ENCODE measurements around the gene GNS. TPM values are rescaled to one million over a fixed set of nuclear protein-coding genes. Genes with fewer than 3 reads are reported as not detected.

GNS gene
- total RNA-seq, 4 donors from 2014 or later: 131 to 204 (median 172) TPM

DNA sequence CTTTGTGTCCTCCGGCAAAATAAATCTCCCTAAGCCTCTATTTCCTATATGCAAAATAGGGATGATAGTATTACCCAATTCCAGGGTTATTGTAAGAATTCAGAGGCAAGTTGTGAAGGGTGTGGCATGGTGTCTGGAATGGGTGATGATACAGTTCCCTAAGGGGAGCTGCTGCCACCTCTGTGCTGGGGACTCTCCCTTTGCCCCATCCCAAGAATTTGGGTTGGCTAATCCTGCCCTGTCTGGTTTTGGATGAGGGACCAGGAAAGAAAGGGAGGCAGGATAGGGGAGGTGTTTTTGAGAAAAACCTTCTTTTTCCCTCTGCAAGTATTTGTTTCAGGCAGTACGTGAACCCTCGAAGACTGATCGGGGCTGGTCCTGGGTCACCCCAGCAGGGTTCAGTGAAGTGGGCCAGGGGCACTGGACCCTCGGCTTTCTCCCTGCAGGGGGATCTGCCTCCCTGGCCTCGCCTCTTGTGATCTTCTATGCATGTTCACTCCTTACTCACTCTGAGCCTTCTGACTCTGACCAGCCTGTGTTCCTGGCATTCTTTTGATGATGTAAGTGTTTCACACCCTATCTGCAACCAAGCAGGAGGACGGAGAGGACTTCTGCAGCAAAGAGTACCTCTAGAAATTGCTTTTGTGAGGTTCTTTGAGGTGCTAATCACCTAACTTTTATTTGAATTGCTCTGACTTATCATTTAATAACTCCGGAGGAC lies 88.1 kb downstream of the GNS start:
- DNase-seq (ENCODE audit: low spot score) (no peak), ATAC-seq (ENCODE audit: low FRiP score) (peak; percentile 75)
- TF ChIP-seq, protein P1, sequence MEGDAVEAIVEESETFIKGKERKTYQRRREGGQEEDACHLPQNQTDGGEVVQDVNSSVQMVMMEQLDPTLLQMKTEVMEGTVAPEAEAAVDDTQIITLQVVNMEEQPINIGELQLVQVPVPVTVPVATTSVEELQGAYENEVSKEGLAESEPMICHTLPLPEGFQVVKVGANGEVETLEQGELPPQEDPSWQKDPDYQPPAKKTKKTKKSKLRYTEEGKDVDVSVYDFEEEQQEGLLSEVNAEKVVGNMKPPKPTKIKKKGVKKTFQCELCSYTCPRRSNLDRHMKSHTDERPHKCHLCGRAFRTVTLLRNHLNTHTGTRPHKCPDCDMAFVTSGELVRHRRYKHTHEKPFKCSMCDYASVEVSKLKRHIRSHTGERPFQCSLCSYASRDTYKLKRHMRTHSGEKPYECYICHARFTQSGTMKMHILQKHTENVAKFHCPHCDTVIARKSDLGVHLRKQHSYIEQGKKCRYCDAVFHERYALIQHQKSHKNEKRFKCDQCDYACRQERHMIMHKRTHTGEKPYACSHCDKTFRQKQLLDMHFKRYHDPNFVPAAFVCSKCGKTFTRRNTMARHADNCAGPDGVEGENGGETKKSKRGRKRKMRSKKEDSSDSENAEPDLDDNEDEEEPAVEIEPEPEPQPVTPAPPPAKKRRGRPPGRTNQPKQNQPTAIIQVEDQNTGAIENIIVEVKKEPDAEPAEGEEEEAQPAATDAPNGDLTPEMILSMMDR (IDR thresholded peaks at IDR 0.05): no peak

DNA sequence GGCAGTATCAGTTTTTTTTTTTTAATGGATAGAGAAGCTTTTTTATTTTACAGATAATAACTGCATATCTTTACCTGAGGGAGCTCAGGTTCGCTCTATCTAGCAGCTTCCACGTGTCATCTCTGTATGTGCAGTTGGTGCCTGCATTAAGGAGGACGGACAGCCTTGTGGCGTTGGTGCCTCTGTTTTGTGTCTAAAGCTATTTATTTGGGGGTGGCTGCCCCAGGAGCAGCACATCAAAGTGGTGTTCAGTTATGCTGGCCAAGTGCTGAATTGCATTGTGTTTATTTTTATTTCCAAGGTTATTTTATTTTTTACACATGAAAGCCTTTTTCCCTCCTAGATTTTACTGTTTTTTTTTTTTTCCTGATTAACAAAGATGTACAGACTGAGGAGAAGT lies 89.2 kb downstream of the GNS start:
- no peak for ATAC-seq (ENCODE audit: low FRiP score)
- DNase-seq (ENCODE audit: low spot score): no peak
- TF ChIP-seq, protein P1 (IDR thresholded peaks at IDR 0.05): no peak

DNA sequence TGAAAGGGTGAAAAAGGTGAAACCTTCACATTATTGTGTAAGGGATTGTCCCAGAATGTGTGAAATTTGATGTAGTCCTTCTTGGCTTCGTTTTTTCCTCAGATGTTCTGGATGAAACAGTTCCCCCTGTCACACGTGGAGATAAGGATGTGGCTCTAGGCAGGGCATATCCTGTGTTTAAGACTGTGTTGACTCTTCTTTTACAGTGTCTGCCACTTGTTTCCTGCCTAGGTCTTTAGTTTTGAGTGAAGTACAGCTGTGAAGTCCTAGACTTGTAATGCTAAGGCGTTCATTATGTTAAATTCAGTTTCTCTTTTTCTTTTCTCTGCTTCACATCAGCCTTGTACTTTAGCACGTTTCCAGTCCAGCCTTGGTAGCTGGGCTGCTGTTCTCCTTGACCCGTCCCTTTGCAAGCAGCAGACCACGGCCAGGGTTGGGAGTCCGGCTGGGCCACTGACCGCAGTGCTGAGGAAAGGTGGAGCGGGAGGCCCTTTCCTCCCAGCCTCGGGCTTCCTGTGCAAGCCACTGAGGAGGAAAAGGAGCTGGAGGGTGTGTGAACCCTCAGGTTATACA lies 89.8 kb downstream of the GNS start:
- no peak for DNase-seq (ENCODE audit: low spot score)
- no peak for ATAC-seq (ENCODE audit: low FRiP score)
- TF ChIP-seq, protein P1 (IDR thresholded peaks at IDR 0.05): no peak

GRCh38 chr12:64667793-64668192 lies 91.4 kb downstream of the GNS start:
- TF ChIP-seq, protein P1 (IDR thresholded peaks at IDR 0.05): no peak
- no peak for DNase-seq (ENCODE audit: low spot score)
- ATAC-seq (ENCODE audit: low FRiP score): no peak

GRCh38 chr12:64666054-64666914 lies 92.9 kb downstream of the GNS start:
- ATAC-seq (ENCODE audit: low FRiP score) (no peak), DNase-seq (ENCODE audit: low spot score) (no peak)
- TF ChIP-seq, protein P1 (IDR thresholded peaks at IDR 0.05): no peak

- DNase-seq (ENCODE audit: low spot score) (no peak), ATAC-seq (ENCODE audit: low FRiP score) (no peak)
- TF ChIP-seq, protein P1 (IDR thresholded peaks at IDR 0.05): no peak
Measured at GRCh38 chr12:64665514-64665913, 93.7 kb downstream of the GNS start.

Other genes starting within 250 kb of the GNS start
- gene RASSF3, start 148.9 kb downstream of the GNS start, total RNA-seq: 10 to 100 TPM; 35.3 to 68.5 (median 45.9) TPM
- gene TBC1D30, start 65.2 kb upstream of the GNS start, total RNA-seq: 10 to 100 TPM in 2 of 4 donors, 1 to 10 TPM in 2; 2.6 to 20.9 (median 9.3) TPM

Measured in omental fat pad (tissue), 4 donors.